ENCODE data around the gene PLAAT5.

The PLAAT5 gene

DNA sequence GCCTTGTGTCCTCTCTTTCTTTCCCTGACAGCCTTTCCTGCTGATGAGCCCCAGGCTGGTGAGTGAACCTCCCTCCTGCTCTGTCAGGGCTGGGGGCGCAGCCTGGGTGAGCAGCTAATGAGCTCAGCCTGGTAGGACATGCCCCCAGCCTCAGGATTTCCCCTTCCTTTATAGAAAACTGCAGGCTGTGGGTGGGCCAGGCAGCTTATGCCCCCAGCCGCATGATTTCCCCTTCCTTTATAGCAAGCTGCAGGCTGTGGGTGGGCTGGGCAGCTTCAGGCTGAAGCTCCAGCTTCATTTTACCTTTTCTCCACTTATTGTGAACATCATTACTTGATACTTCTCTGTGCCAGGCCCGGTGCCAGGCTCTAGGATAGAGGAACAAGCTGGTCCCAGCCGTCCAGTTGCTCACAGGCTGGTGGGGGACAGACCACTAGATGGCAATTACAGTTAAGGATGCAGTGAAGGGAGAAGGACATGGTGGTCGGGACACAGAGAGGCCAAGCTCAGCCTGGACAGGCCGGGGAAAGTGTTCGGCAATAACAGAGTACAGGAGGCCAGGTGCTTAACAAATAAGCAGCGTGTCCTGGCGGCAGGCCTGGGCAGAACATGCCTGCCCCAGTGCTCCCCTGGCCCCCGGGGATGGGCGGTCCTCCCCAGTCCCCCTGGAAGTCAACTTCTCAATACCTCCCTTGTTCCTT is 20.2 kb upstream of the PLAAT5 start:
- DNase-seq = no peak

GRCh38 chr11:63510360-63511047 is 19.5 kb upstream of the PLAAT5 start:
- DNase-seq = peak; percentile 60

GRCh38 chr11:63508745-63509144 is 17.8 kb upstream of the PLAAT5 start:
- no peak for DNase-seq

GRCh38 chr11:63508009-63508408 is 17.0 kb upstream of the PLAAT5 start:
- DNase-seq = peak; percentile 51

DNA sequence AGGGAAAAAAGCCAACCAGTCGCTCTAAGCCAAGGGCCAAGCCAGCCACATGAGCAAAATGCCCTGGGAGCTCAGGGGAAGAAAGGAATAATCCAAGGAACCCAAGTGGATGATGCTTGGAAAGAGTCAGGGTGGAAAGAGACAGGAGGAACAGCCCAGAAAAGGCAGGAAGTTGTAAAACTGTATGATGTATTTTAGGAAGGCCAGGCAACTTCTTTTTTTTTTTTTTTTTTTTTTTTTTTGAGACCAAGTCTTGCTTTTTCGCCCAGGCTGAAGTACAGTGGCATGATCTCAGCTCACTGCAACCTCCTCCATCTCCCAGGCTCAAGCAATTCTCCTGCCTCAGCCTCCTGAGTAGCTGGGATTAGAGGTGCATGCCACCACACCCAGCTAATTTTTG is 16.5 kb upstream of the PLAAT5 start:
- DNase-seq = no peak

DNA sequence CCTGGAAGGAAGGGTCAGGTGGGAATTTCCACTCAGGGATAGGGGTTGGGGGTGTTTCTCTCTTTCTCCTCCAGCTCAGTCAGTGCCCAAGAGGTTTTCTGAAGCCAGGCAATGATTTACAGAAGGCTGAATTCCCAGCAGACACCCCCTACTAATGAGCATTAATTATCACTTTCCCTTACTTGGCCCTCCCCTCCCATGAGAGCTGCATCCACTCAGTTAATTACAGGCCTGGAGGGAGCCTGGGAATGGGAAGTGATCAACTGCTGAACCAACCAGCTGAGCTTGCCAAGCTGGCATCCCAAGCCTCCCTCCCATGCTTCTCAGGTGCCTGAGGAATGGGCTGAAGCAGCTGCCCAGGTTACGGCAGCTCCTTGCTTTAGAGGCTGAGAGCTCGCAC is 15.9 kb upstream of the PLAAT5 start:
- no peak for DNase-seq

DNA sequence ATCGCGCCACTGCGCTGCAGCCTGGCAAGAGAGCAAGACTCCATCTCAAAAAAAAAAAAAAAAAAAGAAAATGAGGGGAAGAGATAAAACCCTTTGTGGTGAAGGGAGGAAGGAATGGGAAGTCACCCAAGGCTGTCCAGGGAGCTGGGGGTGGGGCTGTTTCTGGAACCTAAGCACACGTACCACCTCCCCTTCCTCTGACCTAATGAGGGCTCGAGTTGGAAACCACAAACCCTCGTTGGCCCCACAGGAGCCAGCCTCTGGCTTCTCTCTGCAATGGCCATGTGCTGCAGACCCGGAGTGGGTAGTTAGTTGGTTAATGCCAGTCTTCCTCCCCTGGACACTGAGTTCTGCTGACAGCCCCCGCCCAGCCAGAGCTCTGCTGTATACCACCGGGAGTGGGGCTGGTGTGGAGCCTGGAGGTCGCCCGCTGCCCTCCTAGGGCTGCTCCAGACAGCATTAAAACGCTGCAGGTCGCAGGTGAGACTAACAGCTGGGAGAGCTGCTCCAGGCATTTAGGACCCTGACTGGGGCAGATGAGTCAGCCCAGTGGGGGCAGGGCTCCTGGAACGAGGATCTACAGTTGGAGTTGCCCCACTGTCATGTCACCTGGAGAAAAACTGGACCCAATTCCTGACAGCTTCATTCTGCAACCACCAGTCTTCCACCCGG is 15.0 kb upstream of the PLAAT5 start, which contains the start of gene LGALS12:
LGALS12 (plus strand) TSS at position 228 of the 672 bp plus-strand sequence; CDS start at position 603, 375 bp downstream.
- DNase-seq = no peak

- DNase-seq = no peak
Measured at GRCh38 chr11:63504933-63505586, 14.1 kb upstream of the PLAAT5 start.

- no peak for DNase-seq
Measured at GRCh38 chr11:63504054-63504453, 13.1 kb upstream of the PLAAT5 start.

DNA sequence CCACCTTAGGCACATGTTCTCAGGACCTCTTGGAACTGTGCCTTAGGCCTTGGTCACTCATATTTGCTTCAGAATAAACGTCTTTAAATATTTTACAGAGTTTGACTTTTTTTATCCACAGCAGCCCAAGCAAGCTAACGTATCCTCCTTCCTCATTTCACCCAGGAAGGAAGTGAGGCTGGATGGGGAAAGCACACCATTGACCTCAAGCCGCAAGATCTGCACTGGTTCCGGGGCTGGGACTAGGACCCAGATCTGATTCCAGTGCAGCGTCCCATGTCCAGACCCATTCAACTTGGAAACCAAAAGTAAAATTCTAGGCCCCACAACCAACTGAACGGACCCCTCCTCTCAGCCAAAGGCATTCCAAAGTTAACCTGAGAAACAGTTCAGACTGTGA is 12.5 kb upstream of the PLAAT5 start:
- no peak for DNase-seq

DNA sequence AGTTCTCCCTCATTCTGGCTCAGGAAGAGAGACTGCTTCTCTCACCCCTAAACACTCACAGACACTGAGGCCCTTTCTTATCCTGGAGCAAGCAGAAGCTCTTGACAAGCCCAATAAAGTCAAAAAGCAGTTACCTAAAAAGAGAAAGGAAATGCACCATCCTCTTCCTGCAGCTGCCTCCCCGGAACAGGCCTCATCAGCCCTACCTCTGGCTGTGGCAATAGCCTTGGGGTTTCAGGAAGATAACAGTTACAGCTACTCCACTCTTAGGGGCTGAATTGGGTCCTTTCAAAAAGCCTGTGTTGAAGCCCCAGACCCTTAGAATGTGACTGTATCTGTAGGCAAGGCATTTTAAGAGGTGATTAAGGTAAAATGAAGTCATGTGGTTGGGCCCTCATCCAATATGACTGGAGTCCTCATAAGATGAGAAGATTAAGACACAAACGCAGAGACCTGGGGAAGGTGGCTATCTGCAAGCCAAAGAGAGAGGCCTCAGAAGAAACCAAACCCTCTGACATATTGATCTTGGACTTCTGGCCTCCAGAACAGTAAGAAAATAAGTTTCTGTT is 11.4 kb upstream of the PLAAT5 start:
- no peak for DNase-seq

DNA sequence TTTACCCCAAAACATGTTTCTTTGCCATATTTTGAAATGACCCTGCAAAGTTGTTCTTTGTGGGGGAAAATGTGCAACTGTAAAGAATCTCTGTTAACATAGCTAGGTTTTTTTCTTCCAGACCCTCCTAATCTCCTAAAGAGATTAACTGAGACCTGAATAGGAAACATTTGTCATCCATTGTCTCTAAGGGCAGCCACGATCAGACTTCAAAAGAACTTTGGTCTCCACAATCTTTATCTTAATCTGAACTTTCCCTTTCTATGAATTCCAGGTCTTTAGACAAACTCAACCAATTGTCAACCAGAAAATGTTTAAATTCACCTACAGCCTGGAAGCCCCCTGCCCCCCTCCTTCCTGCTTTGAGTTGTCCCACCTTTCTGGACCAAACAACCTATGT is 10.3 kb upstream of the PLAAT5 start:
- DNase-seq = no peak

DNA sequence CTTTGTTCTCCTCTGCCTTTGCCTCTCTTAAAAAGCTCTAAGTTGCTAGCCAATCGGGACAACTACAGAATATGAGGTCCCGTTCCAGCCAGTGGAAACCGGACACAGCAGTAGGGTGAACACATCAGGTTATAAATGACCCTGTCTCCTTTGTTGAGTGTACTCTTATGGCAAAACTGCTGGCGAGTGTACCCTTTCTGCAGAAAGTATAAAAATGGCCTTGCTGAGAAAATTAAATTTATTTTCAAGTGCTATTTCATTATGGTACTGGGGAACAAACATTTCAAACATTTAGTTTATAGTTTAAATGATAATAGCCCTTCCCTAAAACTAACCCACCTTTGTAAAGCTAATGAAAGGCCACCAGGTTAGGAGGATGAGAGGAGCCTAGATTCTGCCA is 8.9 kb upstream of the PLAAT5 start:
- no peak for DNase-seq

GRCh38 chr11:63494975-63495374 is 4.0 kb upstream of the PLAAT5 start:
- no peak for DNase-seq

DNA sequence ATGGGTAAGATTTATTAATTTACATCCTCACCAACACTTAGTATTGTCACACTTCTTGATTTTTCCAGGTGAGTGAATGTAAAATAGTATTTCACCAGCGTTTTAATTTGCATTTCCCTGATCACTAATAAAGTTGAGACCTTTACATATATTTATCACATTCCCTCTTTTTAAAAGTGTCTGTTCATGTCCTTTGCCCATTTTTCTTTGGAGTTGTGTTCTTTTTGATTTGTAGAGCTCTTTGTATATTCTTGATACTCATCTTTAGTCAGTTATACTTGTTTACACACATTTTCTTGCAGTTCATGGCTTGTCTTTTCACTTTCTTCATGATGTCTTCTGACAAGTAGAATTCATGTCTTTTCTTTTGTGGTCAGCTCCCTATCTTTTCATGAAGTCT is 2.2 kb upstream of the PLAAT5 start:
- no peak for DNase-seq

- no peak for DNase-seq
Measured at GRCh38 chr11:63492441-63492840, 1.5 kb upstream of the PLAAT5 start.

- DNase-seq = no peak
Measured at GRCh38 chr11:63491636-63492372, 837 bp upstream of the PLAAT5 start.

GRCh38 chr11:63491240-63491587 is 247 bp upstream of the PLAAT5 start:
- no peak for DNase-seq

- no peak for DNase-seq
Measured at GRCh38 chr11:63489879-63490278, 1.1 kb downstream of the PLAAT5 start.

- no peak for DNase-seq
Measured at GRCh38 chr11:63488789-63489188, 2.2 kb downstream of the PLAAT5 start.

GRCh38 chr11:63485777-63486176 is 5.2 kb downstream of the PLAAT5 start:
- DNase-seq = no peak

DNA sequence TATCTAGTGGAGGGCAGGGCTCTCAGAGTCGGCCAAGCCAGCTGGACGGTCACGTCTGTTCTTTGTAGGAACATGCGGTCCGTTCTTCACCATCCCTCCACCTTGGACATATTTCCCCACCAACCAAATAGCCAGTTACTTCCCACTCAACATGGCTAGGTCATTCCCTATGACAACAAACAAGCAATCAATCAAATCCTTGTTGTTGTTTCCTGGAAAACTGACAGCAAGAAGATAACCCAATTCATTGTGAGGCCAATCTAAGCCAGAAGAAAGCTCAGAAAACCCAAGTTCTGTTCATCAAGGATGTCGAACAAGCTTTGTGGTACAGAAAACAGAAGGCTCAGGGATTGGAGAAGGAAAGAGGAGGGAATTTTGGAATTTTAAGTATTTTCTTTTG is 10.9 kb downstream of the PLAAT5 start:
- no peak for DNase-seq

- DNase-seq = peak; percentile 72
Measured at GRCh38 chr11:63478896-63479295, 12.1 kb downstream of the PLAAT5 start.
